GM23338 (cell line): Measurements from ENCODE around the gene LYVE1. TPM values are rescaled to one million over a fixed set of nuclear protein-coding genes. Genes with fewer than 3 reads are reported as not detected.

Source experiments
- ATAC-seq: fragments of 200-7000 bp; cut with Tn5 transposase; 3 replicates; pipeline ENCODE4 v1.9.1; 2020
- DNase-seq: peaks from one replicate; pipeline ENCODE4 v3.0.0-alpha.2; 2015; ENCODE audit warnings: low spot score
- H2AFZ ChIP-seq: fragments of 200-600 bp; sonication (generic); 2 replicates; pipeline ENCODE4 v1.8.0; 2016; ENCODE audit warnings: antibody characterized with exemption, mild to moderate bottlenecking, moderate library complexity
- H3F3A ChIP-seq: fragments of 200-600 bp; sonication (generic); replicated peaks from 2 replicates; pipeline ENCODE4 v1.8.0; 2017; ENCODE audit warnings: antibody characterized with exemption, mixed run types, low read depth
- H3K27ac ChIP-seq: fragments of 200-600 bp; sonication (generic); 2 replicates; pipeline ENCODE4 v1.6.1; 2016; ENCODE audit warnings: low read depth
- H3K27me3 ChIP-seq: fragments of 200-600 bp; sonication (generic); 2 replicates; pipeline ENCODE4 v1.8.0; 2016; ENCODE audit warnings: mild to moderate bottlenecking, mixed run types, moderate library complexity; ENCODE audit not compliant: insufficient read depth
- H3K36me3 ChIP-seq: fragments of 200-600 bp; sonication (generic); 2 replicates; pipeline ENCODE4 v1.8.0; 2016; ENCODE audit warnings: mild to moderate bottlenecking; ENCODE audit not compliant: insufficient read depth
- H3K4me1 ChIP-seq: fragments of 200-600 bp; sonication (generic); 2 replicates; pipeline ENCODE4 v1.8.0; 2016; ENCODE audit warnings: mild to moderate bottlenecking, moderate library complexity; ENCODE audit not compliant: insufficient read depth
- H3K4me2 ChIP-seq: fragments of 200-600 bp; sonication (generic); 2 replicates; pipeline ENCODE4 v1.7.1; 2017; ENCODE audit warnings: mixed run types
- H3K4me3 ChIP-seq: fragments of 200-600 bp; sonication (generic); 2 replicates; pipeline ENCODE4 v1.6.1; 2016; ENCODE audit warnings: mixed run types
- H3K79me2 ChIP-seq: fragments of 200-600 bp; sonication (generic); replicated peaks from 2 replicates; pipeline ENCODE4 v1.8.0; 2017; ENCODE audit warnings: mild to moderate bottlenecking; ENCODE audit not compliant: insufficient read depth
- H3K9me2 ChIP-seq: fragments of 200-600 bp; sonication (generic); 2 replicates; pipeline ENCODE4 v1.8.0; 2017; ENCODE audit not compliant: insufficient read depth
- H4K20me1 ChIP-seq: fragments of 200-600 bp; sonication (generic); replicated peaks from 2 replicates; pipeline ENCODE4 v1.8.0; 2017; ENCODE audit warnings: mild to moderate bottlenecking; ENCODE audit not compliant: insufficient read depth
- H3K27ac Mint-ChIP-seq: 2 replicates; pipeline ENCODE4 v1.8.0; 2020; ENCODE audit warnings: inconsistent platforms, mild to moderate bottlenecking, moderate library complexity, mixed read lengths
- H3K27me3 Mint-ChIP-seq: 3 replicates; pipeline ENCODE4 v1.8.0; 2022; ENCODE audit warnings: low read depth, mild to moderate bottlenecking, moderate library complexity, mixed read lengths, inconsistent platforms; ENCODE audit not compliant: insufficient read depth, poor library complexity
- H3K36me3 Mint-ChIP-seq: 3 replicates; pipeline ENCODE4 v1.8.0; 2021; ENCODE audit warnings: low read depth, mild to moderate bottlenecking, inconsistent platforms, moderate library complexity, mixed read lengths
- H3K4me1 Mint-ChIP-seq: 3 replicates; pipeline ENCODE4 v1.8.0; 2020; ENCODE audit warnings: mild to moderate bottlenecking, inconsistent platforms, mixed read lengths
- H3K4me3 Mint-ChIP-seq: 3 replicates; pipeline ENCODE4 v1.8.0; 2021; ENCODE audit warnings: moderate library complexity, mild to moderate bottlenecking, inconsistent platforms, mixed read lengths
- H3K9me3 Mint-ChIP-seq: 3 replicates; pipeline ENCODE4 v1.8.0; 2020; ENCODE audit warnings: moderate library complexity, mild to moderate bottlenecking, inconsistent platforms, mixed read lengths
- CTCF ChIP-seq, 2 experiments: fragments of 200-600 bp in 1 of 2; sonication (generic) in 1 of 2; conservative IDR thresholded peaks; 2 replicates each; pipeline versions ENCODE4 v1.5.1 to v1.6.1; 2016 to 2017; ENCODE audit warnings: antibody characterized with exemption in 2 of 2, low read depth in 2 of 2, mild to moderate bottlenecking in 2 of 2, moderate library complexity in 1 of 2
- EZH2phosphoT487 ChIP-seq: fragments of 200-600 bp; sonication (generic); IDR thresholded peaks from one replicate; pipeline ENCODE4 v1.8.1; 2018; ENCODE audit warnings: antibody characterized with exemption; ENCODE audit not compliant: unreplicated experiment
- JUNB ChIP-seq: IDR thresholded peaks from one replicate; pipeline ENCODE4 v1.6.1; 2016; ENCODE audit warnings: antibody characterized with exemption; ENCODE audit not compliant: unreplicated experiment
- NANOG ChIP-seq: IDR thresholded peaks from 2 replicates; pipeline ENCODE4 v1.6.1; 2016; ENCODE audit warnings: antibody characterized with exemption, borderline replicate concordance
- POLR2AphosphoS5 ChIP-seq: IDR thresholded peaks from 2 replicates; pipeline ENCODE4 v1.6.1; 2016; ENCODE audit warnings: antibody characterized with exemption, low read depth
- STAT1 ChIP-seq: IDR thresholded peaks from one replicate; pipeline ENCODE4 v1.6.1; 2016; ENCODE audit warnings: antibody characterized with exemption; ENCODE audit not compliant: unreplicated experiment
- ZNF114 ChIP-seq: fragments of 250-450 bp; sonication (Bioruptor Pico); IDR thresholded peaks from 2 replicates; pipeline ENCODE4 v1.5.0; 2020; ENCODE audit warnings: mild to moderate bottlenecking, moderate library complexity
- ZNF331 ChIP-seq: fragments of 250-450 bp; sonication (Bioruptor Pico); IDR thresholded peaks from 2 replicates; pipeline ENCODE4 v1.5.0; 2020; ENCODE audit warnings: low read depth, mild to moderate bottlenecking, moderate library complexity
- polyA plus RNA-seq: library from polyadenylated mRNA; unstranded; fragments of >200 nt; fragmentation: Nextera tagmentation; extraction: Ambion mirVana; gene quantifications from 2 replicates; pipeline ENCODE4 v1.2.1, GENCODE V29; 2016
- total RNA-seq: library from RNA; depleted of rRNA; stranded (reverse); fragments of >200 nt; shearing (Covaris generic); gene quantifications from 2 replicates; pipeline ENCODE4 v1.2.3, GENCODE V29; 2014
- TF ChIP-seq, protein P1 (sequence below): IDR thresholded peaks from one replicate; pipeline ENCODE4 v1.6.1; 2018; ENCODE audit warnings: antibody characterized with exemption; ENCODE audit not compliant: unreplicated experiment
- TF ChIP-seq, protein P2 (sequence below): fragments of 250-450 bp; sonication (Bioruptor Pico); IDR thresholded peaks from 2 replicates; pipeline ENCODE4 v1.5.0; 2020; ENCODE audit warnings: mild to moderate bottlenecking, moderate library complexity

The LYVE1 gene
- total and polyA plus RNA-seq, 2 experiments from 2014 or later: 0.94 TPM; not detected in 1

- TF ChIP-seq CTCF (conservative IDR thresholded peaks at IDR 0.05; ENCODE audit: low read depth in 2 of 2): no peak
- TF ChIP-seq POLR2AphosphoS5: no peak
- no peak for TF ChIP-seq NANOG
- TF ChIP-seq EZH2phosphoT487: no peak
- TF ChIP-seq ZNF114 (CRISPR knock-in tag): no peak
- no peak for TF ChIP-seq STAT1
- TF ChIP-seq, protein P1, sequence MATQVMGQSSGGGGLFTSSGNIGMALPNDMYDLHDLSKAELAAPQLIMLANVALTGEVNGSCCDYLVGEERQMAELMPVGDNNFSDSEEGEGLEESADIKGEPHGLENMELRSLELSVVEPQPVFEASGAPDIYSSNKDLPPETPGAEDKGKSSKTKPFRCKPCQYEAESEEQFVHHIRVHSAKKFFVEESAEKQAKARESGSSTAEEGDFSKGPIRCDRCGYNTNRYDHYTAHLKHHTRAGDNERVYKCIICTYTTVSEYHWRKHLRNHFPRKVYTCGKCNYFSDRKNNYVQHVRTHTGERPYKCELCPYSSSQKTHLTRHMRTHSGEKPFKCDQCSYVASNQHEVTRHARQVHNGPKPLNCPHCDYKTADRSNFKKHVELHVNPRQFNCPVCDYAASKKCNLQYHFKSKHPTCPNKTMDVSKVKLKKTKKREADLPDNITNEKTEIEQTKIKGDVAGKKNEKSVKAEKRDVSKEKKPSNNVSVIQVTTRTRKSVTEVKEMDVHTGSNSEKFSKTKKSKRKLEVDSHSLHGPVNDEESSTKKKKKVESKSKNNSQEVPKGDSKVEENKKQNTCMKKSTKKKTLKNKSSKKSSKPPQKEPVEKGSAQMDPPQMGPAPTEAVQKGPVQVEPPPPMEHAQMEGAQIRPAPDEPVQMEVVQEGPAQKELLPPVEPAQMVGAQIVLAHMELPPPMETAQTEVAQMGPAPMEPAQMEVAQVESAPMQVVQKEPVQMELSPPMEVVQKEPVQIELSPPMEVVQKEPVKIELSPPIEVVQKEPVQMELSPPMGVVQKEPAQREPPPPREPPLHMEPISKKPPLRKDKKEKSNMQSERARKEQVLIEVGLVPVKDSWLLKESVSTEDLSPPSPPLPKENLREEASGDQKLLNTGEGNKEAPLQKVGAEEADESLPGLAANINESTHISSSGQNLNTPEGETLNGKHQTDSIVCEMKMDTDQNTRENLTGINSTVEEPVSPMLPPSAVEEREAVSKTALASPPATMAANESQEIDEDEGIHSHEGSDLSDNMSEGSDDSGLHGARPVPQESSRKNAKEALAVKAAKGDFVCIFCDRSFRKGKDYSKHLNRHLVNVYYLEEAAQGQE: no peak
Observed at GRCh38 chr11:10532526-10532925, 35.9 kb downstream of the LYVE1 start (continued).

DNA sequence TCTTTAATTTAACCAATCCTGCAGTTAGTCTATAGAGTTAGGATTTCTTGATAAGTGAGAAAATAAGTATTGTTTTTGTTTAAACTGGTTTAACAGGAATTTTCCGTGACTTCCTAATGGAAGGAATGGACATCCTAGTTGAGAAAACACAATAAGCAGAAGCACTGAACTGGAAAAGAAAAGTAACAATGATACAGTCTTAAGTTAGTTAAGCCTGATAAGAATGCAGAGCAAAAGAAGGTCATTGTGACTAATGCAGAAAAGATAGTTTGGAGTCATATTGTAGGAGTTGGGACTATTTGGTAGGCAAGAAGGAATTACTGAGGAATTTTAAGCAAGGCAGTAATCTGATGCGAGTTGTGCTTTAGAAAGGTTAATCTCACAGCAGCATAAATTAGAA, 39.2 kb downstream of the LYVE1 start:
- no peaks in the 10 kb centered on the region for H3K9me2 ChIP-seq
- Mint-ChIP-seq H3K9me3 (no peaks in the 10 kb centered on the region), H3K4me3 (no peak overlapping the region), H3K27ac (no peak overlapping the region), H3K4me1 (no peaks in the 10 kb centered on the region), H3K36me3 (peaks cover 2% of the 10 kb centered on the region; the same call in 1 of the 3 replicates), H3K27me3 (no peaks in the 10 kb centered on the region)
- H3K79me2 ChIP-seq: no peaks in the 10 kb centered on the region
- no peak overlapping the region for H3K4me2 ChIP-seq
- no peaks in the 10 kb centered on the region for H3K27me3 ChIP-seq
- no peak overlapping the region for H3K4me3 ChIP-seq
- no peak overlapping the region for H3K27ac ChIP-seq
- no peak overlapping the region for H2AFZ ChIP-seq
- no peaks in the 10 kb centered on the region for H3F3A ChIP-seq
- DNase-seq (no peak), ATAC-seq (no peak)
- H4K20me1 ChIP-seq: no peaks in the 10 kb centered on the region
- no peaks in the 10 kb centered on the region for H3K4me1 ChIP-seq
- H3K36me3 ChIP-seq: no peaks in the 10 kb centered on the region
- TF ChIP-seq EZH2phosphoT487: no peak
- TF ChIP-seq, protein P2, sequence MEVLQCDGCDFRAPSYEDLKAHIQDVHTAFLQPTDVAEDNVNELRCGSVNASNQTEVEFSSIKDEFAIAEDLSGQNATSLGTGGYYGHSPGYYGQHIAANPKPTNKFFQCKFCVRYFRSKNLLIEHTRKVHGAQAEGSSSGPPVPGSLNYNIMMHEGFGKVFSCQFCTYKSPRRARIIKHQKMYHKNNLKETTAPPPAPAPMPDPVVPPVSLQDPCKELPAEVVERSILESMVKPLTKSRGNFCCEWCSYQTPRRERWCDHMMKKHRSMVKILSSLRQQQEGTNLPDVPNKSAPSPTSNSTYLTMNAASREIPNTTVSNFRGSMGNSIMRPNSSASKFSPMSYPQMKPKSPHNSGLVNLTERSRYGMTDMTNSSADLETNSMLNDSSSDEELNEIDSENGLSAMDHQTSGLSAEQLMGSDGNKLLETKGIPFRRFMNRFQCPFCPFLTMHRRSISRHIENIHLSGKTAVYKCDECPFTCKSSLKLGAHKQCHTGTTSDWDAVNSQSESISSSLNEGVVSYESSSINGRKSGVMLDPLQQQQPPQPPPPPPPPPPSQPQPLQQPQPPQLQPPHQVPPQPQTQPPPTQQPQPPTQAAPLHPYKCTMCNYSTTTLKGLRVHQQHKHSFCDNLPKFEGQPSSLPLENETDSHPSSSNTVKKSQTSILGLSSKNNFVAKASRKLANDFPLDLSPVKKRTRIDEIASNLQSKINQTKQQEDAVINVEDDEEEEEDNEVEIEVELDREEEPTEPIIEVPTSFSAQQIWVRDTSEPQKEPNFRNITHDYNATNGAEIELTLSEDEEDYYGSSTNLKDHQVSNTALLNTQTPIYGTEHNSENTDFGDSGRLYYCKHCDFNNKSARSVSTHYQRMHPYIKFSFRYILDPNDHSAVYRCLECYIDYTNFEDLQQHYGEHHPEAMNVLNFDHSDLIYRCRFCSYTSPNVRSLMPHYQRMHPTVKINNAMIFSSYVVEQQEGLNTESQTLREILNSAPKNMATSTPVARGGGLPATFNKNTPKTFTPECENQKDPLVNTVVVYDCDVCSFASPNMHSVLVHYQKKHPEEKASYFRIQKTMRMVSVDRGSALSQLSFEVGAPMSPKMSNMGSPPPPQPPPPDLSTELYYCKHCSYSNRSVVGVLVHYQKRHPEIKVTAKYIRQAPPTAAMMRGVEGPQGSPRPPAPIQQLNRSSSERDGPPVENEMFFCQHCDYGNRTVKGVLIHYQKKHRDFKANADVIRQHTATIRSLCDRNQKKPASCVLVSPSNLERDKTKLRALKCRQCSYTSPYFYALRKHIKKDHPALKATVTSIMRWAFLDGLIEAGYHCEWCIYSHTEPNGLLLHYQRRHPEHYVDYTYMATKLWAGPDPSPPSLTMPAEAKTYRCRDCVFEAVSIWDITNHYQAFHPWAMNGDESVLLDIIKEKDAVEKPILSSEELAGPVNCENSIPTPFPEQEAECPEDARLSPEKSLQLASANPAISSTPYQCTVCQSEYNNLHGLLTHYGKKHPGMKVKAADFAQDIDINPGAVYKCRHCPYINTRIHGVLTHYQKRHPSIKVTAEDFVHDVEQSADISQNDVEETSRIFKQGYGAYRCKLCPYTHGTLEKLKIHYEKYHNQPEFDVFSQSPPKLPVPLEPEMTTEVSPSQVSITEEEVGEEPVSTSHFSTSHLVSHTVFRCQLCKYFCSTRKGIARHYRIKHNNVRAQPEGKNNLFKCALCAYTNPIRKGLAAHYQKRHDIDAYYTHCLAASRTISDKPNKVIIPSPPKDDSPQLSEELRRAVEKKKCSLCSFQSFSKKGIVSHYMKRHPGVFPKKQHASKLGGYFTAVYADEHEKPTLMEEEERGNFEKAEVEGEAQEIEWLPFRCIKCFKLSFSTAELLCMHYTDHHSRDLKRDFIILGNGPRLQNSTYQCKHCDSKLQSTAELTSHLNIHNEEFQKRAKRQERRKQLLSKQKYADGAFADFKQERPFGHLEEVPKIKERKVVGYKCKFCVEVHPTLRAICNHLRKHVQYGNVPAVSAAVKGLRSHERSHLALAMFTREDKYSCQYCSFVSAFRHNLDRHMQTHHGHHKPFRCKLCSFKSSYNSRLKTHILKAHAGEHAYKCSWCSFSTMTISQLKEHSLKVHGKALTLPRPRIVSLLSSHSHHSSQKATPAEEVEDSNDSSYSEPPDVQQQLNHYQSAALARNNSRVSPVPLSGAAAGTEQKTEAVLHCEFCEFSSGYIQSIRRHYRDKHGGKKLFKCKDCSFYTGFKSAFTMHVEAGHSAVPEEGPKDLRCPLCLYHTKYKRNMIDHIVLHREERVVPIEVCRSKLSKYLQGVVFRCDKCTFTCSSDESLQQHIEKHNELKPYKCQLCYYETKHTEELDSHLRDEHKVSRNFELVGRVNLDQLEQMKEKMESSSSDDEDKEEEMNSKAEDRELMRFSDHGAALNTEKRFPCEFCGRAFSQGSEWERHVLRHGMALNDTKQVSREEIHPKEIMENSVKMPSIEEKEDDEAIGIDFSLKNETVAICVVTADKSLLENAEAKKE (CRISPR knock-in tag): no peak
- no peak for TF ChIP-seq CTCF (conservative IDR thresholded peaks at IDR 0.05; ENCODE audit: low read depth in 2 of 2)
- TF ChIP-seq NANOG: no peak
- TF ChIP-seq POLR2AphosphoS5: no peak
- TF ChIP-seq JUNB: no peak
- no peak for TF ChIP-seq ZNF331 (CRISPR knock-in tag)
